Fibroblast of lung (primary cell): ENCODE results near the gene SEMA3B. TPM values are rescaled to one million over a fixed set of nuclear protein-coding genes. Genes with fewer than 3 reads are reported as not detected.

ENCODE experiments used
- DNase-seq, 2 donors: peaks; one replicate each; pipeline versions ENCODE4 v3.0.0 to v3.0.0-alpha.2; 2010; ENCODE audit warnings: low read depth in 2 of 2
- H2AFZ ChIP-seq: 2 replicates; pipeline ENCODE4 v1.5.1; 2012; ENCODE audit warnings: low read length, control low read depth, inconsistent platforms
- H3K27ac ChIP-seq: 2 replicates; pipeline ENCODE4 v1.5.1; 2011; ENCODE audit warnings: low read length, control low read depth; ENCODE audit not compliant: insufficient read depth
- H3K27me3 ChIP-seq: 2 replicates; pipeline ENCODE4 v1.5.1; 2011; ENCODE audit warnings: mild to moderate bottlenecking, low read length; ENCODE audit not compliant: control insufficient read depth, insufficient read depth
- H3K36me3 ChIP-seq: 2 replicates; pipeline ENCODE4 v1.5.1; 2011; ENCODE audit warnings: low read length; ENCODE audit not compliant: control insufficient read depth, insufficient read depth
- H3K4me1 ChIP-seq: 2 replicates; pipeline ENCODE4 v1.5.1; 2011; ENCODE audit warnings: low read length; ENCODE audit not compliant: control insufficient read depth, insufficient read depth; ENCODE audit errors: extremely low read depth
- H3K4me2 ChIP-seq: 2 replicates; pipeline ENCODE4 v1.5.1; 2011; ENCODE audit warnings: low read length, control low read depth; ENCODE audit not compliant: insufficient read depth; ENCODE audit errors: extremely low read depth
- H3K4me3 ChIP-seq, 4 experiments: fragments of 200-600 bp in 1 of 4; sonication (generic) in 1 of 4; replicated peaks in 1 of 4; 2 replicates each; pipeline ENCODE4 v1.5.1; 2011 to 2016; ENCODE audit warnings: low read length in 4 of 4, low read depth in 3 of 4, mild to moderate bottlenecking in 3 of 4, control low read depth in 2 of 4, inconsistent platforms in 1 of 4, mixed read lengths in 1 of 4; ENCODE audit not compliant: insufficient read depth in 1 of 4; ENCODE audit errors: control extremely low read depth in 1 of 4
- H3K79me2 ChIP-seq: 2 replicates; pipeline ENCODE4 v1.5.1; 2012; ENCODE audit warnings: mild to moderate bottlenecking, low read length, inconsistent platforms; ENCODE audit not compliant: control insufficient read depth, insufficient read depth
- H3K9ac ChIP-seq: 2 replicates; pipeline ENCODE4 v1.5.1; 2011; ENCODE audit warnings: mild to moderate bottlenecking, low read length, control low read depth; ENCODE audit not compliant: insufficient read depth
- H3K9me3 ChIP-seq: 2 replicates; pipeline ENCODE4 v1.5.1; 2012; ENCODE audit warnings: low read depth, low read length; ENCODE audit not compliant: control insufficient read depth, insufficient read depth
- H4K20me1 ChIP-seq: 2 replicates; pipeline ENCODE4 v1.5.1; 2011; ENCODE audit warnings: low read length; ENCODE audit not compliant: control insufficient read depth, insufficient read depth; ENCODE audit errors: extremely low read depth
- EZH2 ChIP-seq: IDR thresholded peaks from 2 replicates; pipeline ENCODE4 v1.5.1; 2012; ENCODE audit warnings: low read length, control low read depth, mild to moderate bottlenecking; ENCODE audit errors: missing control alignments
- polyA plus RNA-seq, 2 donors: library from polyadenylated mRNA; depleted of rRNA in 1 of 2; stranded (reverse) in 1 of 2; unstranded in 1 of 2; fragments of >200 nt; gene quantifications; 2 replicates each; pipeline ENCODE4 v1.2.1, GENCODE V29; 2011 to 2012; ENCODE audit warnings: missing spikeins in 1 of 2
- total RNA-seq: library from RNA; depleted of rRNA; stranded (reverse); fragments of >200 nt; gene quantifications from 2 replicates; pipeline ENCODE4 v1.2.1, GENCODE V29; 2014
- TF ChIP-seq, protein P1 (sequence below), 2 donors: IDR thresholded peaks in 1 of 2; conservative IDR thresholded peaks in 1 of 2; 1 replicate in 1 of 2; 2 replicates in 1 of 2; pipeline ENCODE4 v1.5.1; 2011 to 2012; ENCODE audit warnings: low read length in 2 of 2, control low read depth in 1 of 2, inconsistent platforms in 1 of 2, low read depth in 1 of 2, mild to moderate bottlenecking in 1 of 2

Gene SEMA3B
- total and polyA plus RNA-seq, 2 donors (not counting 1 experiment from before 2014, with no cell fraction given), result 23.5 to 85.2 TPM

- Histone ChIP-seq H3K4me2 (no peak overlapping the region), H3K27ac (no peak overlapping the region), H3K27me3 (no peaks in the 10 kb centered on the region), H3K79me2 (peaks cover 11% of the 10 kb centered on the region), H3K4me3 (no peak overlapping the region), H2AFZ (no peak overlapping the region), H4K20me1 (no peaks in the 10 kb centered on the region), H3K9ac (no peak overlapping the region), H3K36me3 (peaks cover 2% of the 10 kb centered on the region), H3K4me1 (peaks cover 20% of the 10 kb centered on the region), H3K9me3 (no peaks in the 10 kb centered on the region)
- no peak for TF ChIP-seq EZH2
- TF ChIP-seq, protein P1, sequence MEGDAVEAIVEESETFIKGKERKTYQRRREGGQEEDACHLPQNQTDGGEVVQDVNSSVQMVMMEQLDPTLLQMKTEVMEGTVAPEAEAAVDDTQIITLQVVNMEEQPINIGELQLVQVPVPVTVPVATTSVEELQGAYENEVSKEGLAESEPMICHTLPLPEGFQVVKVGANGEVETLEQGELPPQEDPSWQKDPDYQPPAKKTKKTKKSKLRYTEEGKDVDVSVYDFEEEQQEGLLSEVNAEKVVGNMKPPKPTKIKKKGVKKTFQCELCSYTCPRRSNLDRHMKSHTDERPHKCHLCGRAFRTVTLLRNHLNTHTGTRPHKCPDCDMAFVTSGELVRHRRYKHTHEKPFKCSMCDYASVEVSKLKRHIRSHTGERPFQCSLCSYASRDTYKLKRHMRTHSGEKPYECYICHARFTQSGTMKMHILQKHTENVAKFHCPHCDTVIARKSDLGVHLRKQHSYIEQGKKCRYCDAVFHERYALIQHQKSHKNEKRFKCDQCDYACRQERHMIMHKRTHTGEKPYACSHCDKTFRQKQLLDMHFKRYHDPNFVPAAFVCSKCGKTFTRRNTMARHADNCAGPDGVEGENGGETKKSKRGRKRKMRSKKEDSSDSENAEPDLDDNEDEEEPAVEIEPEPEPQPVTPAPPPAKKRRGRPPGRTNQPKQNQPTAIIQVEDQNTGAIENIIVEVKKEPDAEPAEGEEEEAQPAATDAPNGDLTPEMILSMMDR (conservative IDR thresholded peaks at IDR 0.05 in 1 of 2, IDR thresholded peaks at IDR 0.05 in 1 of 2; ENCODE audit: low read depth in 1 of 2, low read length in 2 of 2), result no peak
- no peak for DNase-seq
Measured at GRCh38 chr3:50295553-50296431, 26.8 kb downstream of the SEMA3B start.

DNA sequence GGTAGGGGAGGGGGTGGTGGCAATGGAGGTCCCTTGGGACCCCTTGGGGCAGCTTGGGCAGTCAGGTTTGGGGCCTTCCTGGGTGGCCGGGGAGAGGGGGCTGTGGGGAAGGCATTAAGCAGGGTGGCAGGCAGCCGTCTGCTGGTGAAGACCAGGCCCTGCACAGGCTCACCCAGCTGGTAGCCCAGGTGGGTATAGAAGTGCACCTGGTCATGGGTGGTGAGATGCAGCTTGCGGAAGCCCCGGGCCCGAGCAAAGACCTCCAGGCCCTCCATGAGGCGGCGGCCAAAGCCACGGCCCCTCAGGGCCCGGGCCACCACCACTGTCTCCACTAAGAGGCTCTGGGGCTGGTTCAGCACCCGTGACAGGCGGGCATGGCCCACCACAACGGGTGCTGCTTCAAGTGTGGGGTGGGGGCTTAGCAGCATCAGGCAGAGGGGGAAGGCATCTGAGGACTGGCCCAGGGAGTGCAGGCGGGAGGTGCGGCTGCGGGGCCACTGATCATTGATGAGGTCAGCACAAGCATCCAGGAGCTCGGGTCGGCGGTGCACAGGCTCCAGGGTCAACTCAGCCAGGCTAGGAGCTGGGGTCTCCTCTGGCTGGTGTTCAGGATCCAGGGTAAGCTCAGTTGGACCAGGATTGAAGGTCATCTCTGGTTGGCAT is 27.9 kb downstream of the SEMA3B start:
- Histone ChIP-seq H3K79me2 (peaks cover under 1% of the 10 kb centered on the region), H2AFZ (no peak overlapping the region), H3K4me2 (no peak overlapping the region), H3K4me1 (peaks cover 20% of the 10 kb centered on the region), H3K27ac (no peak overlapping the region), H3K36me3 (peaks cover 2% of the 10 kb centered on the region), H3K27me3 (no peaks in the 10 kb centered on the region), H3K9ac (no peak overlapping the region), H3K4me3 (no peak overlapping the region), H3K9me3 (no peaks in the 10 kb centered on the region), H4K20me1 (no peaks in the 10 kb centered on the region)
- no peak for TF ChIP-seq EZH2
- TF ChIP-seq, protein P1 (conservative IDR thresholded peaks at IDR 0.05 in 1 of 2, IDR thresholded peaks at IDR 0.05 in 1 of 2; ENCODE audit: low read depth in 1 of 2, low read length in 2 of 2), result no peak
- no peak for DNase-seq

GRCh38 chr3:50297384-50297775 is 28.4 kb downstream of the SEMA3B start:
- TF ChIP-seq EZH2, result no peak
- TF ChIP-seq, protein P1 (conservative IDR thresholded peaks at IDR 0.05 in 1 of 2, IDR thresholded peaks at IDR 0.05 in 1 of 2; ENCODE audit: low read depth in 1 of 2, low read length in 2 of 2), result no peak
- no peak overlapping the region for H3K4me2 ChIP-seq

More at GRCh38 chr3:50297384-50297775, 28.4 kb downstream of the SEMA3B start:
- H3K27ac ChIP-seq, result no peak overlapping the region
- H3K9ac ChIP-seq, result no peak overlapping the region
- no peaks in the 10 kb centered on the region for H3K79me2 ChIP-seq
- no peak overlapping the region for H3K4me3 ChIP-seq
- H3K36me3 ChIP-seq, result peaks cover 2% of the 10 kb centered on the region
- no peak overlapping the region for H2AFZ ChIP-seq
- no peaks in the 10 kb centered on the region for H3K9me3 ChIP-seq
- H3K4me1 ChIP-seq, result peaks cover 20% of the 10 kb centered on the region
- no peaks in the 10 kb centered on the region for H4K20me1 ChIP-seq
- DNase-seq, result no peak
- no peaks in the 10 kb centered on the region for H3K27me3 ChIP-seq
